Prostate gland (tissue), 2 donors: Measurements from ENCODE around the gene THSD7A.

Source experiments
- CTCF ChIP-seq, 4 experiments: fragments of 200-600 bp in 2 of 4; fragments of 450-650 bp in 2 of 4; sonication (generic) in 2 of 4; IDR thresholded peaks; 1 replicate in 3 of 4; 2 replicates in 1 of 4; pipeline ENCODE4 v1.5.1; 2016 to 2019; ENCODE audit warnings: antibody characterized with exemption in 4 of 4, mild to moderate bottlenecking in 2 of 4, moderate library complexity in 2 of 4
- POLR2A ChIP-seq: fragments of 450-650 bp; IDR thresholded peaks from one replicate; pipeline ENCODE4 v1.6.1; 2016; ENCODE audit warnings: antibody characterized with exemption, mild to moderate bottlenecking
- POLR2AphosphoS5 ChIP-seq: sonication (generic); formaldehyde crosslinking; IDR thresholded peaks from one replicate; pipeline ENCODE4 v1.6.1; 2017; ENCODE audit warnings: antibody characterized with exemption

DNA sequence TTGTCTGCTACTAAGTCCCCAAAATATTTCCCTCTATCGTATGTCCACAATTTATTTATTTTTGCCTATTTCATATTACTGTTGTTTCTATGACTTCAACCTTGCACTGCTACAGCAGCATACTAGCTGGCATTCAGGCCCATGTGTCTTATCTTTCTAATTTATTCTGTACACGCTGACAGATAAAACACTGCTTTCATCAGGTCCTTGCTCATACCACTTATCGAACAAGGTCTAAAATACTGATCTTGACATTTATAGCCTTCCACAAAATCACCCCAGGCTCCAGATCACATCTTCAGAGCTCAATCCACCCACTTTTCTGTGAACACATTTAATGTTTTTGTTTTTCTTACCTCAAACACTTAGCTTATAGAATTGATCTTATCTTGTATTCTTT, 374.6 kb downstream of the THSD7A start:
- TF ChIP-seq POLR2AphosphoS5, result no peak
- TF ChIP-seq CTCF (IDR thresholded peaks at IDR 0.05), result no peak
- TF ChIP-seq POLR2A, result no peak
